K562 (cell line): ENCODE data around the gene FGR. TPM values are rescaled to one million over a fixed set of nuclear protein-coding genes. Genes with fewer than 3 reads are reported as not detected.

Experiments
- ATF7 ChIP-seq: fragments of 450-650 bp; IDR thresholded peaks from 2 replicates; pipeline ENCODE4 v1.7.1; 2014; ENCODE audit warnings: mild to moderate bottlenecking, moderate library complexity
- CBX5 ChIP-seq: IDR thresholded peaks from 2 replicates; pipeline ENCODE4 v1.6.1; 2014; ENCODE audit warnings: low read depth, borderline replicate concordance
- FOXO4 ChIP-seq: fragments of 450-650 bp; formaldehyde crosslinking; IDR thresholded peaks from 2 replicates; pipeline ENCODE4 v1.4.0; 2020; ENCODE audit warnings: mild to moderate bottlenecking, moderate library complexity
- GATA2 ChIP-seq: sonication (generic); formaldehyde crosslinking; IDR thresholded peaks from 2 replicates; pipeline ENCODE4 v1.4.0; 2020; ENCODE audit warnings: mild to moderate bottlenecking, missing genetic modification reagents
- HIVEP1 ChIP-seq: fragments of 250-450 bp; sonication (Bioruptor Pico); IDR thresholded peaks from 2 replicates; pipeline ENCODE4 v1.4.0; 2020; ENCODE audit warnings: mild to moderate bottlenecking
- MTA2 ChIP-seq: fragments of 450-650 bp; IDR thresholded peaks from 2 replicates; pipeline ENCODE4 v1.6.1; 2016; ENCODE audit warnings: low read depth
- NCOR1 ChIP-seq: fragments of 450-650 bp; IDR thresholded peaks from 2 replicates; pipeline ENCODE4 v1.6.1; 2016; ENCODE audit warnings: mild to moderate bottlenecking, moderate library complexity
- NONO ChIP-seq, 2 experiments: fragments of 200-400 bp in 1 of 2; fragments of 450-650 bp in 1 of 2; formaldehyde crosslinking in 1 of 2; IDR thresholded peaks; 2 replicates each; pipeline ENCODE4 v1.6.1; 2017; ENCODE audit warnings: low read depth in 2 of 2, mild to moderate bottlenecking in 2 of 2, moderate library complexity in 2 of 2, low read length in 1 of 2
- PKNOX1 ChIP-seq: fragments of 450-650 bp; IDR thresholded peaks from 2 replicates; pipeline ENCODE4 v1.6.1; 2016
- POLR2AphosphoS2 ChIP-seq: IDR thresholded peaks from 2 replicates; pipeline ENCODE4 v1.6.1; 2012; ENCODE audit warnings: low read length, improper control_type of control experiment
- PURB ChIP-seq: sonication (generic); formaldehyde crosslinking; IDR thresholded peaks from 2 replicates; pipeline ENCODE4 v1.9.0; 2021; ENCODE audit warnings: low read depth, mild to moderate bottlenecking, missing genetic modification reagents
- RB1 ChIP-seq: fragments of 450-650 bp; IDR thresholded peaks from 2 replicates; pipeline ENCODE4 v1.6.1; 2017; ENCODE audit warnings: low read depth, mild to moderate bottlenecking
- SMARCC2 ChIP-seq: fragments of 450-650 bp; IDR thresholded peaks from 2 replicates; pipeline ENCODE4 v1.6.1; 2017; ENCODE audit warnings: antibody characterized with exemption, moderate library complexity, mild to moderate bottlenecking, low read depth
- ZBTB33 ChIP-seq: sonication (generic); formaldehyde crosslinking; IDR thresholded peaks from 2 replicates; pipeline ENCODE4 v1.8.1; 2023; ENCODE audit warnings: mild to moderate bottlenecking, missing genetic modification reagents
- ZNF232 ChIP-seq: sonication (generic); formaldehyde crosslinking; IDR thresholded peaks from 2 replicates; pipeline ENCODE4 v1.8.0; 2022; ENCODE audit warnings: mild to moderate bottlenecking, missing genetic modification reagents
- ZNF785 ChIP-seq: fragments of 250-450 bp; sonication (Bioruptor Pico); IDR thresholded peaks from 2 replicates; pipeline ENCODE4 v1.4.0; 2020; ENCODE audit warnings: mild to moderate bottlenecking
- polyA plus RNA-seq, 8 experiments: library from polyadenylated mRNA; depleted of rRNA in 4 of 8; stranded (reverse) in 5 of 8; unstranded in 3 of 8; fragments of >200 nt; fragmentation: Nextera tagmentation in 2 of 8; fragmentation: Illumina TruSeq in 1 of 8; extraction: Ambion mirVana in 2 of 8; extraction: Trizol in 1 of 8; gene quantifications; 2 replicates each; pipeline versions ENCODE4 v1.2.1 to v1.2.3, GENCODE V29; 2011 to 2014; ENCODE audit warnings: inconsistent platforms in 1 of 8, missing spikeins in 1 of 8
- total RNA-seq, 7 experiments: library from RNA; depleted of rRNA in 6 of 7; stranded (reverse); fragments of >200 nt in 6 of 7; fragmentation: Illumina TruSeq in 2 of 7; extraction: Trizol in 2 of 7; gene quantifications; 2 replicates each; pipeline versions ENCODE4 v1.2.1 to v1.2.3, GENCODE V29; 2011 to 2021; ENCODE audit warnings: low replicate concordance in 1 of 7
- TF ChIP-seq, protein P1 (sequence below): fragments of 250-450 bp; sonication (Bioruptor Pico); IDR thresholded peaks from 2 replicates; pipeline ENCODE4 v1.4.0; 2020
- TF ChIP-seq, protein P2 (sequence below): sonication (generic); formaldehyde crosslinking; IDR thresholded peaks from 2 replicates; pipeline ENCODE4 v1.8.1; 2023; ENCODE audit warnings: mild to moderate bottlenecking, missing genetic modification reagents

The FGR gene
- total and polyA plus RNA-seq, 9 of the 15 experiments (the other 6 are each of a cell fraction or from before 2014, with no cell fraction given), result 0.04 to 0.11 TPM; not detected in 7

DNA sequence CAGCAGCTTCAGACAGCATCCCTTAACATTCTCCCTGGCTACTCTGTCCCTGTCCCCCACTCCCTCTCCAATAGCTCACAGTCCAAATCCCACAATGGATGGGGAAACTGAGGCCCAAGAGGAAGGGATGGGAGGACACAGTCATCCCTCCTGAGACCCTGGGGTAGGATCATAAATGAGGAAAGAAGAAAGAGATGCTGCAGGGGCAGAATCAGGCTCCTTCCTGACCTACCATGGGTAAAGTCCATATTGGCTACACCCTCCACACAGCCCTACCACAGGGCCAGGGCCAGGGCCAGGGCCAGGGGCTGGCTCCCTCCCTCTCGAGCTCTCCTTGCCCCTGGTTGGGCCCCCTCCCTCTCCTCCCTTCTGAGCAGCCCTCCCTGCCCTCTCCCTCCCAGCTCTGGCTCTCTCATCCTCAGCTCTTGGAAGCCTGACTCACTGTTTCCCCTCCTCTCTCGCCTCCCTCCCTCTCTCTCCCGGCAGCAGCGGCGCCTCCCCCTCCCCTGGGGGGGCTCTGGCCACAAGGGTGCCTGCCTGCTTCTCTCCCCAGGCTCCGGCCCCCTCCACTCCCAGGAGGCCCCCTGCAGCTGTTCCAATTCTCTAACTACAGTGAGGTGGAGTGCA lies 36.0 kb downstream of the FGR start (continued):
- TF ChIP-seq, protein P1, sequence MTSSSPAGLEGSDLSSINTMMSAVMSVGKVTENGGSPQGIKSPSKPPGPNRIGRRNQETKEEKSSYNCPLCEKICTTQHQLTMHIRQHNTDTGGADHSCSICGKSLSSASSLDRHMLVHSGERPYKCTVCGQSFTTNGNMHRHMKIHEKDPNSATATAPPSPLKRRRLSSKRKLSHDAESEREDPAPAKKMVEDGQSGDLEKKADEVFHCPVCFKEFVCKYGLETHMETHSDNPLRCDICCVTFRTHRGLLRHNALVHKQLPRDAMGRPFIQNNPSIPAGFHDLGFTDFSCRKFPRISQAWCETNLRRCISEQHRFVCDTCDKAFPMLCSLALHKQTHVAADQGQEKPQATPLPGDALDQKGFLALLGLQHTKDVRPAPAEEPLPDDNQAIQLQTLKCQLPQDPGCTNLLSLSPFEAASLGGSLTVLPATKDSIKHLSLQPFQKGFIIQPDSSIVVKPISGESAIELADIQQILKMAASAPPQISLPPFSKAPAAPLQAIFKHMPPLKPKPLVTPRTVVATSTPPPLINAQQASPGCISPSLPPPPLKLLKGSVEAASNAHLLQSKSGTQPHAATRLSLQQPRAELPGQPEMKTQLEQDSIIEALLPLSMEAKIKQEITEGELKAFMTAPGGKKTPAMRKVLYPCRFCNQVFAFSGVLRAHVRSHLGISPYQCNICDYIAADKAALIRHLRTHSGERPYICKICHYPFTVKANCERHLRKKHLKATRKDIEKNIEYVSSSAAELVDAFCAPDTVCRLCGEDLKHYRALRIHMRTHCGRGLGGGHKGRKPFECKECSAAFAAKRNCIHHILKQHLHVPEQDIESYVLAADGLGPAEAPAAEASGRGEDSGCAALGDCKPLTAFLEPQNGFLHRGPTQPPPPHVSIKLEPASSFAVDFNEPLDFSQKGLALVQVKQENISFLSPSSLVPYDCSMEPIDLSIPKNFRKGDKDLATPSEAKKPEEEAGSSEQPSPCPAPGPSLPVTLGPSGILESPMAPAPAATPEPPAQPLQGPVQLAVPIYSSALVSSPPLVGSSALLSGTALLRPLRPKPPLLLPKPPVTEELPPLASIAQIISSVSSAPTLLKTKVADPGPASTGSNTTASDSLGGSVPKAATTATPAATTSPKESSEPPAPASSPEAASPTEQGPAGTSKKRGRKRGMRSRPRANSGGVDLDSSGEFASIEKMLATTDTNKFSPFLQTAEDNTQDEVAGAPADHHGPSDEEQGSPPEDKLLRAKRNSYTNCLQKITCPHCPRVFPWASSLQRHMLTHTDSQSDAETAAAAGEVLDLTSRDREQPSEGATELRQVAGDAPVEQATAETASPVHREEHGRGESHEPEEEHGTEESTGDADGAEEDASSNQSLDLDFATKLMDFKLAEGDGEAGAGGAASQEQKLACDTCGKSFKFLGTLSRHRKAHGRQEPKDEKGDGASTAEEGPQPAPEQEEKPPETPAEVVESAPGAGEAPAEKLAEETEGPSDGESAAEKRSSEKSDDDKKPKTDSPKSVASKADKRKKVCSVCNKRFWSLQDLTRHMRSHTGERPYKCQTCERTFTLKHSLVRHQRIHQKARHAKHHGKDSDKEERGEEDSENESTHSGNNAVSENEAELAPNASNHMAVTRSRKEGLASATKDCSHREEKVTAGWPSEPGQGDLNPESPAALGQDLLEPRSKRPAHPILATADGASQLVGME (CRISPR knock-in tag), result no peak
- TF ChIP-seq FOXO4, result no peak
- TF ChIP-seq RB1, result no peak
- TF ChIP-seq HIVEP1 (CRISPR knock-in tag), result no peak
- TF ChIP-seq GATA2 (CRISPR knock-in tag), result no peak
- TF ChIP-seq NONO (IDR thresholded peaks at IDR 0.05; ENCODE audit: low read depth in 2 of 2, low read length in 1 of 2), result no peak
- no peak for TF ChIP-seq MTA2
- no peak for TF ChIP-seq ZNF785 (CRISPR knock-in tag)
- TF ChIP-seq CBX5, result no peak
- no peak for TF ChIP-seq POLR2AphosphoS2
- TF ChIP-seq PURB (CRISPR knock-in tag), result no peak
- no peak for TF ChIP-seq ATF7
- TF ChIP-seq, protein P2, sequence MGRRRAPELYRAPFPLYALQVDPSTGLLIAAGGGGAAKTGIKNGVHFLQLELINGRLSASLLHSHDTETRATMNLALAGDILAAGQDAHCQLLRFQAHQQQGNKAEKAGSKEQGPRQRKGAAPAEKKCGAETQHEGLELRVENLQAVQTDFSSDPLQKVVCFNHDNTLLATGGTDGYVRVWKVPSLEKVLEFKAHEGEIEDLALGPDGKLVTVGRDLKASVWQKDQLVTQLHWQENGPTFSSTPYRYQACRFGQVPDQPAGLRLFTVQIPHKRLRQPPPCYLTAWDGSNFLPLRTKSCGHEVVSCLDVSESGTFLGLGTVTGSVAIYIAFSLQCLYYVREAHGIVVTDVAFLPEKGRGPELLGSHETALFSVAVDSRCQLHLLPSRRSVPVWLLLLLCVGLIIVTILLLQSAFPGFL (CRISPR knock-in tag), result no peak
- TF ChIP-seq ZNF232 (CRISPR knock-in tag), result no peak
- no peak for TF ChIP-seq PKNOX1
- no peak for TF ChIP-seq ZBTB33 (CRISPR knock-in tag)
- TF ChIP-seq NCOR1, result no peak
- TF ChIP-seq SMARCC2, result 0 out of 2 replicates have a peak, but pooled peaks have one; percentile 19
